Hippocampal formation (tissue), 2 donors: ENCODE results near the gene SKI.

Experiments used
- DNase-seq, 2 donors: peaks; one replicate each; lab custom pipeline; 2025; lab: John Stamatoyannopoulos, UW

The SKI gene

GRCh38 chr1:2228157-2228594 is at the start of gene SKI:
Gene SKI (plus strand): TSS chr1:2228319. CDS start chr1:2228767, 448 bp downstream.
- no peak for DNase-seq

GRCh38 chr1:2178875-2179274 is 49.2 kb upstream of the SKI start:
- DNase-seq, result no peak

GRCh38 chr1:2179283-2180013 is 48.7 kb upstream of the SKI start:
- peak in 1 of 2 donors; percentile 6 for DNase-seq

GRCh38 chr1:2180297-2181245 is 47.5 kb upstream of the SKI start:
- DNase-seq, result no peak

GRCh38 chr1:2181271-2181670 is 46.8 kb upstream of the SKI start:
- DNase-seq, result no peak

- DNase-seq, result no peak
These were observed 46.4 kb upstream of the SKI start for GRCh38 chr1:2181752-2182151.

GRCh38 chr1:2182376-2182775 is 45.7 kb upstream of the SKI start:
- no peak for DNase-seq

GRCh38 chr1:2183937-2184334 is 44.2 kb upstream of the SKI start:
- DNase-seq, result no peak

GRCh38 chr1:2184531-2184930 is 43.6 kb upstream of the SKI start:
- DNase-seq, result no peak

- no peak for DNase-seq
These were observed 43.2 kb upstream of the SKI start for GRCh38 chr1:2184934-2185333.

GRCh38 chr1:2185880-2186855 is 42.0 kb upstream of the SKI start:
- DNase-seq, result no peak

- DNase-seq, result no peak
These were observed 41.2 kb upstream of the SKI start for GRCh38 chr1:2186901-2187300.

GRCh38 chr1:2187619-2188018 is 40.5 kb upstream of the SKI start:
- no peak for DNase-seq

GRCh38 chr1:2188336-2188735 is 39.8 kb upstream of the SKI start:
- DNase-seq, result no peak

GRCh38 chr1:2189459-2190425 is 38.4 kb upstream of the SKI start:
- DNase-seq, result peak; percentile 91 to 94

- DNase-seq, result no peak
These were observed 37.6 kb upstream of the SKI start for GRCh38 chr1:2190491-2190976.

GRCh38 chr1:2192031-2192995 is 35.8 kb upstream of the SKI start:
- no peak for DNase-seq

- no peak for DNase-seq
These were observed 34.4 kb upstream of the SKI start for GRCh38 chr1:2193514-2194281.
